DMS 273 (cell line): ENCODE results near the gene ZNF423.
"Not testable (repeated sequence)": the region's sequence is repeated elsewhere in the genome, so short reads cannot be mapped to it uniquely, and the experiment has no call there.

ENCODE experiments used
- DNase-seq: peaks from one replicate; lab custom pipeline; 2025; ENCODE audit not compliant: unreplicated experiment; lab: John Stamatoyannopoulos, UW

Gene ZNF423

GRCh38 chr16:49523435-49524159 is 332.3 kb downstream of the ZNF423 start:
- DNase-seq: no peak

- DNase-seq: peak; percentile 63
Observed at GRCh38 chr16:49521734-49522325, 334.1 kb downstream of the ZNF423 start.

GRCh38 chr16:49520492-49521038 is 335.3 kb downstream of the ZNF423 start:
- DNase-seq: no peak

- no peak for DNase-seq
Observed at GRCh38 chr16:49519741-49520140, 336.2 kb downstream of the ZNF423 start.

- DNase-seq: no peak
Observed at GRCh38 chr16:49519008-49519656, 336.8 kb downstream of the ZNF423 start.

- no peak for DNase-seq
Observed at GRCh38 chr16:49516382-49517036, 339.4 kb downstream of the ZNF423 start.

GRCh38 chr16:49515861-49516260 is 340.1 kb downstream of the ZNF423 start:
- DNase-seq: no peak

GRCh38 chr16:49515016-49515565 is 340.8 kb downstream of the ZNF423 start:
- DNase-seq: no peak

GRCh38 chr16:49514073-49514980 is 341.6 kb downstream of the ZNF423 start:
- DNase-seq: peak; percentile 62

GRCh38 chr16:49513040-49513439 is 342.9 kb downstream of the ZNF423 start:
- DNase-seq: peak; percentile 82

GRCh38 chr16:49510654-49511305 is 345.1 kb downstream of the ZNF423 start:
- peak; percentile 96 for DNase-seq

- DNase-seq: no peak
Observed at GRCh38 chr16:49510141-49510540, 345.8 kb downstream of the ZNF423 start.

- DNase-seq: not testable (repeated sequence)
Observed at GRCh38 chr16:49506058-49507013, 349.6 kb downstream of the ZNF423 start.

- DNase-seq: no peak
Observed at GRCh38 chr16:49505556-49505955, 350.4 kb downstream of the ZNF423 start.

GRCh38 chr16:49504626-49505025 is 351.3 kb downstream of the ZNF423 start:
- no peak for DNase-seq

- DNase-seq: no peak
Observed at GRCh38 chr16:49504023-49504364, 351.9 kb downstream of the ZNF423 start.

GRCh38 chr16:49503256-49504022 is 352.5 kb downstream of the ZNF423 start:
- DNase-seq: peak; percentile 42
